Fibroblast of lung (primary cell): ENCODE data around the gene CCNA1. TPM values are rescaled to one million over a fixed set of nuclear protein-coding genes. Genes with fewer than 3 reads are reported as not detected.

Source experiments
- DNase-seq, 2 donors: peaks; one replicate each; pipeline versions ENCODE4 v3.0.0 to v3.0.0-alpha.2; 2010; ENCODE audit warnings: low read depth in 2 of 2
- H2AFZ ChIP-seq: 2 replicates; pipeline ENCODE4 v1.5.1; 2012; ENCODE audit warnings: low read length, control low read depth, inconsistent platforms
- H3K27ac ChIP-seq: 2 replicates; pipeline ENCODE4 v1.5.1; 2011; ENCODE audit warnings: low read length, control low read depth; ENCODE audit not compliant: insufficient read depth
- H3K27me3 ChIP-seq: 2 replicates; pipeline ENCODE4 v1.5.1; 2011; ENCODE audit warnings: mild to moderate bottlenecking, low read length; ENCODE audit not compliant: control insufficient read depth, insufficient read depth
- H3K36me3 ChIP-seq: 2 replicates; pipeline ENCODE4 v1.5.1; 2011; ENCODE audit warnings: low read length; ENCODE audit not compliant: control insufficient read depth, insufficient read depth
- H3K4me1 ChIP-seq: 2 replicates; pipeline ENCODE4 v1.5.1; 2011; ENCODE audit warnings: low read length; ENCODE audit not compliant: control insufficient read depth, insufficient read depth; ENCODE audit errors: extremely low read depth
- H3K4me2 ChIP-seq: 2 replicates; pipeline ENCODE4 v1.5.1; 2011; ENCODE audit warnings: low read length, control low read depth; ENCODE audit not compliant: insufficient read depth; ENCODE audit errors: extremely low read depth
- H3K4me3 ChIP-seq, 4 experiments: fragments of 200-600 bp in 1 of 4; sonication (generic) in 1 of 4; replicated peaks in 1 of 4; 2 replicates each; pipeline ENCODE4 v1.5.1; 2011 to 2016; ENCODE audit warnings: low read length in 4 of 4, low read depth in 3 of 4, mild to moderate bottlenecking in 3 of 4, control low read depth in 2 of 4, inconsistent platforms in 1 of 4, mixed read lengths in 1 of 4; ENCODE audit not compliant: insufficient read depth in 1 of 4; ENCODE audit errors: control extremely low read depth in 1 of 4
- H3K79me2 ChIP-seq: 2 replicates; pipeline ENCODE4 v1.5.1; 2012; ENCODE audit warnings: mild to moderate bottlenecking, low read length, inconsistent platforms; ENCODE audit not compliant: control insufficient read depth, insufficient read depth
- H3K9ac ChIP-seq: 2 replicates; pipeline ENCODE4 v1.5.1; 2011; ENCODE audit warnings: mild to moderate bottlenecking, low read length, control low read depth; ENCODE audit not compliant: insufficient read depth
- H3K9me3 ChIP-seq: 2 replicates; pipeline ENCODE4 v1.5.1; 2012; ENCODE audit warnings: low read depth, low read length; ENCODE audit not compliant: control insufficient read depth, insufficient read depth
- H4K20me1 ChIP-seq: 2 replicates; pipeline ENCODE4 v1.5.1; 2011; ENCODE audit warnings: low read length; ENCODE audit not compliant: control insufficient read depth, insufficient read depth; ENCODE audit errors: extremely low read depth
- EZH2 ChIP-seq: IDR thresholded peaks from 2 replicates; pipeline ENCODE4 v1.5.1; 2012; ENCODE audit warnings: low read length, control low read depth, mild to moderate bottlenecking; ENCODE audit errors: missing control alignments
- polyA plus RNA-seq, 2 donors: library from polyadenylated mRNA; depleted of rRNA in 1 of 2; stranded (reverse) in 1 of 2; unstranded in 1 of 2; fragments of >200 nt; gene quantifications; 2 replicates each; pipeline ENCODE4 v1.2.1, GENCODE V29; 2011 to 2012; ENCODE audit warnings: missing spikeins in 1 of 2
- total RNA-seq: library from RNA; depleted of rRNA; stranded (reverse); fragments of >200 nt; gene quantifications from 2 replicates; pipeline ENCODE4 v1.2.1, GENCODE V29; 2014
- TF ChIP-seq, protein P1 (sequence below), 2 donors: IDR thresholded peaks in 1 of 2; conservative IDR thresholded peaks in 1 of 2; 1 replicate in 1 of 2; 2 replicates in 1 of 2; pipeline ENCODE4 v1.5.1; 2011 to 2012; ENCODE audit warnings: low read length in 2 of 2, control low read depth in 1 of 2, inconsistent platforms in 1 of 2, low read depth in 1 of 2, mild to moderate bottlenecking in 1 of 2

Gene CCNA1
- total and polyA plus RNA-seq, 2 donors (not counting 1 experiment from before 2014, with no cell fraction given) = 0.48 to 3.5 TPM

DNA sequence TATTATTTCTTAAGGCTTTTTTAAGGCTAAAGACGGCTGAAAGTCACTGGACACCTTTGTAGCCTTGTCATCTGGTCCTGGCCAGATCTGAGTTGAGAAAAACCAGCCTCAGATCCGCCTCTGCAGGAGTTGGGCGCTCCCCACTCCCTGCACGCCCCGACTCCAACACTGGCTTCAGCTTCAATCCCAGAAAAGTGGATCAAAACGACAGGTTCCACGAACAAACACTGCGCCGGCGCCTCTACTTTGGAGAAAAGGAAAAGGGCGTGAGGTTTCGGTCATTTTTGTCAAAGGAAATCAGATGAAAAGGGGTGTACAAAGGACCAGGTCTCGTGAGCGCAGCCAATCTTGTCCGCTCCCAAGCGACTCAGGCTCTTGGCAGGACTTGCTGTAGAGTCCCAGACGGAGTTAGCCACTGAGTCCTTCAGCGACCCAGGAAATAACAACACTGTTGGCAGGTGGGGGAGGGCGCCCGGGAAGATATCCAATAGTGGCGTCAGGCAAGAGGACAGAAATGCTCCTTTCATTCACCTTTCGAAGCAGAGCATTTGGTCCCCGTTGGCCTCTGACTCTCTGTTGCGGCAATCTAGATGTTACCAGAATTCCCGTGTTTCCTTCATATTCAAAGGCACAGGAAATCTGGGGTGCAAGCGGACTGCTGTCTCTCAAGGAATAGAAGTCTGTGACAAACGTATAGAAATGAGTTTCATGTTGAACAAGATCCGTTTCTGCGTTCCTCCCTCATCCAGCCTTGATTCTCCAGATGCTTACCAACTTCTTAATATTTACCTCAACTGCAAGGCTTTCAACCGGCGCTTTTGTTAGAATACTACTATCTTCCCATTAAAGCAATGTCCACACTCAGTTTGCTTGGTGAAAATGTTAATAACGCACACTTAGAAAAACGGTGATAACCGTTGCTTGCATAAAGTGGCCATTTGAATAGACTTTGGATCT, 1.8 kb upstream of the CCNA1 start:
- Histone ChIP-seq H3K4me1 (peaks cover 3% of the 10 kb centered on the region), H3K4me3 (peak overlapping the region in 1 of 4 experiments; percentile 35), H3K36me3 (no peaks in the 10 kb centered on the region), H3K27ac (no peak overlapping the region), H4K20me1 (no peaks in the 10 kb centered on the region), H3K27me3 (peaks cover 35% of the 10 kb centered on the region), H3K9ac (no peak overlapping the region), H3K4me2 (no peak overlapping the region), H3K79me2 (no peaks in the 10 kb centered on the region), H3K9me3 (no peaks in the 10 kb centered on the region), H2AFZ (no peak overlapping the region)
- TF ChIP-seq, protein P1, sequence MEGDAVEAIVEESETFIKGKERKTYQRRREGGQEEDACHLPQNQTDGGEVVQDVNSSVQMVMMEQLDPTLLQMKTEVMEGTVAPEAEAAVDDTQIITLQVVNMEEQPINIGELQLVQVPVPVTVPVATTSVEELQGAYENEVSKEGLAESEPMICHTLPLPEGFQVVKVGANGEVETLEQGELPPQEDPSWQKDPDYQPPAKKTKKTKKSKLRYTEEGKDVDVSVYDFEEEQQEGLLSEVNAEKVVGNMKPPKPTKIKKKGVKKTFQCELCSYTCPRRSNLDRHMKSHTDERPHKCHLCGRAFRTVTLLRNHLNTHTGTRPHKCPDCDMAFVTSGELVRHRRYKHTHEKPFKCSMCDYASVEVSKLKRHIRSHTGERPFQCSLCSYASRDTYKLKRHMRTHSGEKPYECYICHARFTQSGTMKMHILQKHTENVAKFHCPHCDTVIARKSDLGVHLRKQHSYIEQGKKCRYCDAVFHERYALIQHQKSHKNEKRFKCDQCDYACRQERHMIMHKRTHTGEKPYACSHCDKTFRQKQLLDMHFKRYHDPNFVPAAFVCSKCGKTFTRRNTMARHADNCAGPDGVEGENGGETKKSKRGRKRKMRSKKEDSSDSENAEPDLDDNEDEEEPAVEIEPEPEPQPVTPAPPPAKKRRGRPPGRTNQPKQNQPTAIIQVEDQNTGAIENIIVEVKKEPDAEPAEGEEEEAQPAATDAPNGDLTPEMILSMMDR (conservative IDR thresholded peaks at IDR 0.05 in 1 of 2, IDR thresholded peaks at IDR 0.05 in 1 of 2; ENCODE audit: low read depth in 1 of 2, low read length in 2 of 2) = no peak
- peak; percentile 92 for TF ChIP-seq EZH2
- peak in 1 of 2 donors; percentile 27 for DNase-seq

DNA sequence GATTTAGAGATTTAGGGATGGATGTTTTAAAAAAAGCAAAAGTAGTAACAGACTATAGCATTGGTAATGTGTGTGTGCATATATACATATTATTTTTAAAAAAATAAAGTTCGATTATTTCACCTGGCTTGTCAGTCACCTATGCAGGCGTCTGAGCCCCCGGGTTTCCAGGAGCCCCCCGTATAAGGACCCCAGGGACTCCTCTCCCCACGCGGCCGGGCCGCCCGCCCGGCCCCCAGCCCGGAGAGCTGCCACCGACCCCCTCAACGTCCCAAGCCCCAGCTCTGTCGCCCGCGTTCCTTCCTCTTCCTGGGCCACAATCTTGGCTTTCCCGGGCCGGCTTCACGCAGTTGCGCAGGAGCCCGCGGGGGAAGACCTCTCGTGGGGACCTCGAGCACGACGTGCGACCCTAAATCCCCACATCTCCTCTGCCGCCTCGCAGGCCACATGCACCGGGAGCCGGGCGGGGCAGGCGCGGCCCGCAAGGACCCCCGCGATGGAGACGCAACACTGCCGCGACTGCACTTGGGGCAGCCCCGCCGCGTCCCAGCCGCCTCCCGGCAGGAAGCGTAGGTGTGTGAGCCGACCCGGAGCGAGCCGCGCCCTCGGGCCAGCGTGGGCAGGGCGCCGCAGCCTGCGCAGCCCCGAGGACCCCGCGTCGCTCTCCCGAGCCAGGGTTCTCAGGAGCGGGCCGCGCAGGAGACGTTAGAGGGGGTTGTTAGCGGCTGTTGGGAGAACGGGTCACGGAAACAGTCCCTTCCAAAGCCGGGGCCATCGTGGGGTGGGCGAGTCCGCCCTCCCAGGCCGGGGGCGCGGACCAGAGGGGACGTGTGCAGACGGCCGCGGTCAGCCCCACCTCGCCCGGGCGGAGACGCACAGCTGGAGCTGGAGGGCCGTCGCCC, 840 bp upstream of the CCNA1 start:
- Histone ChIP-seq H3K79me2 (no peaks in the 10 kb centered on the region), H3K4me2 (peak overlapping the region; percentile 88), H2AFZ (peak overlapping the region; percentile 55), H3K36me3 (no peaks in the 10 kb centered on the region), H3K4me1 (peaks cover 3% of the 10 kb centered on the region), H3K27me3 (peaks cover 35% of the 10 kb centered on the region), H4K20me1 (no peaks in the 10 kb centered on the region), H3K4me3 (peak overlapping the region; percentile 35 to 54 (median 42)), H3K9me3 (no peaks in the 10 kb centered on the region), H3K9ac (no peak overlapping the region), H3K27ac (no peak overlapping the region)
- TF ChIP-seq EZH2 = peak; percentile 82
- TF ChIP-seq, protein P1 (conservative IDR thresholded peaks at IDR 0.05 in 1 of 2, IDR thresholded peaks at IDR 0.05 in 1 of 2; ENCODE audit: low read depth in 1 of 2, low read length in 2 of 2) = no peak
- DNase-seq = no peak

DNA sequence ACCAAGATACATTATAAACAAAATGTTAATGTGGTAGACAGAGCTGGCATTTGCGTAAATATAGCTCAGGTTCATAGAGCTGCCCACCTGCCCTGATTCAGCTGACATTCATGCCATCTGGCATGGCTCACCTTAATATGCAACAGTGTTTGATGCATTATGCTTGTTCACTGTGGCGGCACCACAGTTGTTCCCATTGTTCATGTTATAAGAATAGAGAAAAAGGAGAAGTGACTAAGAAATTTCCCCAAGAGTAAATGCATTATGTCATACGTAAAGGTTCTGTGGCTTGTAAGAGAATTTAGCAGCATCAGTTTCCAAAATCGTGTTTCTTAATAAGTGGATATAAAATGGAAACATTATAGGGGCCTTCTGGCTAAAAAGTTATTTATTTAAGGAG, 4.5 kb downstream of the CCNA1 start:
- no peak overlapping the region for H3K27ac ChIP-seq
- H3K4me1 ChIP-seq = no peaks in the 10 kb centered on the region
- TF ChIP-seq, protein P1 (conservative IDR thresholded peaks at IDR 0.05 in 1 of 2, IDR thresholded peaks at IDR 0.05 in 1 of 2; ENCODE audit: low read depth in 1 of 2, low read length in 2 of 2) = no peak
- no peak for TF ChIP-seq EZH2
- H3K27me3 ChIP-seq = peaks cover 13% of the 10 kb centered on the region
- H2AFZ ChIP-seq = no peak overlapping the region
- H3K79me2 ChIP-seq = no peaks in the 10 kb centered on the region
- H3K9me3 ChIP-seq = no peaks in the 10 kb centered on the region
- no peaks in the 10 kb centered on the region for H3K36me3 ChIP-seq
- H3K9ac ChIP-seq = no peak overlapping the region
- no peaks in the 10 kb centered on the region for H4K20me1 ChIP-seq
- no peak overlapping the region for H3K4me3 ChIP-seq
- no peak overlapping the region for H3K4me2 ChIP-seq
- no peak for DNase-seq
